Measurements from ENCODE around the gene MT1F.

MT1F gene

GRCh38 chr16:56701534-56701933, 43.8 kb downstream of the MT1F start:
- DNase-seq, result no peak

- no peak for DNase-seq
Observed at GRCh38 chr16:56702836-56703235, 45.1 kb downstream of the MT1F start.

All from activated CD4-positive, alpha-beta T cell treated with anti-CD3 and anti-CD28 coated beads for 4 hours (primary cell).